HUES48 (cell line): ENCODE data around the gene UBTD1.
"Not testable (repeated sequence)": the region's sequence is repeated elsewhere in the genome, so short reads cannot be mapped to it uniquely, and the experiment has no call there.

ENCODE experiments used
- H3K27ac ChIP-seq: one replicate; pipeline ENCODE4 v1.7.0; 2013; ENCODE audit warnings: low read depth, low read length, inconsistent platforms
- H3K27me3 ChIP-seq: 2 replicates; pipeline ENCODE4 v1.6.1; 2013; ENCODE audit warnings: mild to moderate bottlenecking, low read length; ENCODE audit not compliant: control insufficient read depth, insufficient read depth
- H3K36me3 ChIP-seq: 2 replicates; pipeline ENCODE4 v1.6.1; 2013; ENCODE audit warnings: low read length; ENCODE audit not compliant: control insufficient read depth, insufficient read depth
- H3K4me1 ChIP-seq: 2 replicates; pipeline ENCODE4 v1.6.1; 2013; ENCODE audit warnings: mild to moderate bottlenecking, low read length; ENCODE audit not compliant: control insufficient read depth, insufficient read depth
- H3K4me3 ChIP-seq: 2 replicates; pipeline ENCODE4 v1.5.1; 2013; ENCODE audit warnings: mild to moderate bottlenecking, low read depth, low read length
- H3K9ac ChIP-seq: 2 replicates; pipeline ENCODE4 v1.6.1; 2013; ENCODE audit warnings: mild to moderate bottlenecking, low read depth, low read length, moderate library complexity
- H3K9me3 ChIP-seq: 2 replicates; pipeline ENCODE4 v1.6.1; 2013; ENCODE audit warnings: low read length; ENCODE audit not compliant: control insufficient read depth, insufficient read depth

Gene UBTD1

DNA sequence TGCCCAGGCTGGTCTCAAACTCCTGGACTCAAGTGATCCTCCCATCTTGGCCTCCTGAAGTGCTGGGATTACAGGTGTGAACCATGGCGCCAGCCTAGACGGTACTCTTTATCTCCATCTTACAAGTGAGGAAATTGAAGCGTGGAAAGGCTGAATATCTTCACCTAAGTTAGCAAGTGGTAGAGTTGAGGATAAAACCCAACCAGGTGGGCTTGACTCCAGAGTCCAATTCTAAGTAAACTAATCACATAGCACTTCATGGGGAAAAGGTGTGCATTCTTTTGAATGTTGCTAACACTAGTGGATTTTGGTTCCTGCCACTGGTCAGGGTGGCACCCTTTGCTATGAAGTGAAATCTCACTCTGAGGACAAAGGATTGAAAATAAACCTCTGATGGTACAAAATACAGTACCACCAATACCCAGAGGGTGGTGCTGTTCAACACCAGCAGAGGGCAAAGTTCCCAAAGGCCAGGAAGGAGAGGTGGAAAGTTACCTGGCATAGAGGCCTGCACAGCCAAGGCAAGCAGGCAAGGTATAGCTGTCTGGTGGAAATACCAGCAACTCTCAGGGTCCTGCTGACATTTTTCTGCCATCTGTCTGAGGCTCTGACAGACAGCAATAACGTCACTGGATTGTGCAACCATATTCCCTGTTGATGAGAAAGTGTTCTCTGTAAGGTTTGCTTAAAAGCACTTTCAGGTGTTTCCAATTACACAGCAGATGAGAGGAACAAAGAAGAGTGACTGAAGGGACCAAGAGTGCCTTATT lies 35.2 kb upstream of the UBTD1 start:
- Histone ChIP-seq H3K9me3 (no peaks in the 10 kb centered on the region), H3K4me3 (no peak overlapping the region), H3K4me1 (no peaks in the 10 kb centered on the region), H3K27ac (no peak overlapping the region), H3K27me3 (no peaks in the 10 kb centered on the region), H3K9ac (no peak overlapping the region), H3K36me3 (peaks cover 98% of the 10 kb centered on the region)

- Histone ChIP-seq H3K27ac (no peak overlapping the region), H3K4me1 (no peaks in the 10 kb centered on the region), H3K9me3 (no peaks in the 10 kb centered on the region), H3K9ac (no peak overlapping the region), H3K27me3 (no peaks in the 10 kb centered on the region), H3K4me3 (no peak overlapping the region), H3K36me3 (peaks cover 97% of the 10 kb centered on the region)
Measured at GRCh38 chr10:97464226-97464625, 34.5 kb upstream of the UBTD1 start.

GRCh38 chr10:97465982-97466381 lies 32.7 kb upstream of the UBTD1 start:
- Histone ChIP-seq H3K27me3 (no peaks in the 10 kb centered on the region), H3K27ac (no peak overlapping the region), H3K36me3 (peaks cover 97% of the 10 kb centered on the region), H3K4me1 (no peaks in the 10 kb centered on the region), H3K9me3 (no peaks in the 10 kb centered on the region), H3K9ac (no peak overlapping the region), H3K4me3 (no peak overlapping the region)

GRCh38 chr10:97466755-97467154 lies 32.0 kb upstream of the UBTD1 start:
- Histone ChIP-seq H3K4me3 (no peak overlapping the region), H3K9ac (no peak overlapping the region), H3K36me3 (peaks cover 97% of the 10 kb centered on the region), H3K9me3 (no peaks in the 10 kb centered on the region), H3K4me1 (no peaks in the 10 kb centered on the region), H3K27me3 (no peaks in the 10 kb centered on the region), H3K27ac (no peak overlapping the region)

GRCh38 chr10:97468162-97468561 lies 30.6 kb upstream of the UBTD1 start:
- Histone ChIP-seq H3K27me3 (no peaks in the 10 kb centered on the region), H3K4me3 (no peak overlapping the region), H3K27ac (no peak overlapping the region)

GRCh38 chr10:97468781-97469180 lies 29.9 kb upstream of the UBTD1 start:
- peaks cover 97% of the 10 kb centered on the region for H3K36me3 ChIP-seq

More at GRCh38 chr10:97468162-97468561, 30.6 kb upstream of the UBTD1 start:
- no peaks in the 10 kb centered on the region for H3K4me1 ChIP-seq
- peaks cover 97% of the 10 kb centered on the region for H3K36me3 ChIP-seq
- no peaks in the 10 kb centered on the region for H3K9me3 ChIP-seq
- H3K9ac ChIP-seq = no peak overlapping the region

GRCh38 chr10:97474918-97475317 lies 23.8 kb upstream of the UBTD1 start:
- H3K4me3 ChIP-seq = no peak overlapping the region
- no peak overlapping the region for H3K27ac ChIP-seq
- H3K36me3 ChIP-seq = peaks cover 91% of the 10 kb centered on the region
- no peaks in the 10 kb centered on the region for H3K27me3 ChIP-seq
- peaks cover 5% of the 10 kb centered on the region for H3K4me1 ChIP-seq
- no peaks in the 10 kb centered on the region for H3K9me3 ChIP-seq
- no peak overlapping the region for H3K9ac ChIP-seq

More at GRCh38 chr10:97468781-97469180, 29.9 kb upstream of the UBTD1 start:
- H3K9ac ChIP-seq, H3K4me3 ChIP-seq, H3K27me3 ChIP-seq, H3K4me1 ChIP-seq, H3K27ac ChIP-seq, H3K9me3 ChIP-seq: not testable (repeated sequence)

- H3K9me3 ChIP-seq = no peaks in the 10 kb centered on the region
- peaks cover 87% of the 10 kb centered on the region for H3K36me3 ChIP-seq
- H3K4me3 ChIP-seq = no peak overlapping the region
- H3K27me3 ChIP-seq = no peaks in the 10 kb centered on the region
- peaks cover 15% of the 10 kb centered on the region for H3K4me1 ChIP-seq
- no peak overlapping the region for H3K9ac ChIP-seq
- H3K27ac ChIP-seq = no peak overlapping the region
Measured at GRCh38 chr10:97475936-97476594, 22.7 kb upstream of the UBTD1 start.

DNA sequence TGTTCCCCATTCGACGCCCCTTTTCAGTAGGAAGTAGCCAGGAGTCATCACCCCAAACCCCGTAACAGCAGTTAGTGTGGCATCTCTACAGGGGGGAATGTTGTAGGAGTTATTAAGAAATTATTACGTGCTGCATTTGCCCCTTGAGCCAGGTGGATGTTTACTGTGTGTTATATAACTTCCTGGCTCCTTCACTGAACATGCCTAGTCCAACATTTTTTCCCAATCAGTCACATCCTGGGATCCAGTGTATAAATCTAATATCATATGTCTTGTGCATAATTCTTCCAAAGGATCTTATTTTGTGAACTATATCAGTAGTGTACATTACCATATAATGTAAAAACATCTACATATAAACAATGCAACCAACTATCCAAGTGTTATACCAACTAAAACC lies 19.3 kb upstream of the UBTD1 start:
- peak overlapping the region; percentile 71 for H3K27ac ChIP-seq
- not testable (repeated sequence) for H3K27me3 ChIP-seq, H3K9me3 ChIP-seq, H3K4me3 ChIP-seq
- peaks cover 18% of the 10 kb centered on the region for H3K4me1 ChIP-seq
- H3K36me3 ChIP-seq = peaks cover 74% of the 10 kb centered on the region
- H3K9ac ChIP-seq = peak overlapping the region; percentile 27; the same call in 1 of the 2 replicates

- H3K9ac ChIP-seq = no peak overlapping the region
- H3K27ac ChIP-seq = peak overlapping the region; percentile 73
- H3K9me3 ChIP-seq = no peaks in the 10 kb centered on the region
- no peak overlapping the region for H3K4me3 ChIP-seq
- H3K4me1 ChIP-seq = peaks cover 18% of the 10 kb centered on the region
- peaks cover 69% of the 10 kb centered on the region for H3K36me3 ChIP-seq
- no peaks in the 10 kb centered on the region for H3K27me3 ChIP-seq
Measured at GRCh38 chr10:97479939-97480338, 18.8 kb upstream of the UBTD1 start.

- Histone ChIP-seq H3K4me1 (peaks cover 18% of the 10 kb centered on the region), H3K9me3 (no peaks in the 10 kb centered on the region), H3K36me3 (peaks cover 64% of the 10 kb centered on the region), H3K27ac (peak overlapping the region; percentile 73), H3K9ac (no peak overlapping the region), H3K4me3 (no peak overlapping the region), H3K27me3 (no peaks in the 10 kb centered on the region)
Measured at GRCh38 chr10:97481071-97481470, 17.7 kb upstream of the UBTD1 start.
